GM21717 (cell line): Measurements from ENCODE around the gene THAP7.
A peak's percentile ranks its signal among the peaks of the same experiment; 100 is the strongest.

Experiments
- ATAC-seq: cut with Tn5 transposase; IDR thresholded peaks from one replicate; pipeline ENCODE4 v1.9.1; 2021; ENCODE audit warnings: mild to moderate bottlenecking, moderate library complexity; ENCODE audit not compliant: unreplicated experiment

Gene THAP7

DNA sequence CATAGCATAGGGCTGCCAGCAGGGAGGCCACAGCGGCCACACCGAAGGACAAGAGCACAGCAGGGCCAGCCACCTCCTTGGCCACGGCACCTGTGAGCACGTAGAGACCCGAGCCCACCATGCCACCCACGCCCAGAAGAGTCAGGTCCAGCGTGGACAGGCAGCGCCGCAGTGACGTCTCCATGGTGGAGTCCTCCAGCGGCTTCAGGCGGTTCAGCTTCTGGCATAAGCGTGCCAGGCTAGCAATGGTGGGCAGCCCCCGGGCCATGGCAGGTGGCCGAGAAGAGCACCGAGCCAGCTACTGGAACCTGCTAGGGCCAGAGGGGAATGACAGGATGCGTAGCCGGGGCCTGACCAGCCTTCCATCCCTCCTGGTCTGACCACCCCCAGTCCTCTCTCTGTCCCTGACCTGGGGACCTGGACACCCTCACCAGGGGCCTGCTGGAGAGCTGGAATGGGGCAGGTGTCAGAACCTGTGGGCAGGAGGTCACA lies 29.7 kb upstream of the THAP7 start:
- no peak for ATAC-seq

DNA sequence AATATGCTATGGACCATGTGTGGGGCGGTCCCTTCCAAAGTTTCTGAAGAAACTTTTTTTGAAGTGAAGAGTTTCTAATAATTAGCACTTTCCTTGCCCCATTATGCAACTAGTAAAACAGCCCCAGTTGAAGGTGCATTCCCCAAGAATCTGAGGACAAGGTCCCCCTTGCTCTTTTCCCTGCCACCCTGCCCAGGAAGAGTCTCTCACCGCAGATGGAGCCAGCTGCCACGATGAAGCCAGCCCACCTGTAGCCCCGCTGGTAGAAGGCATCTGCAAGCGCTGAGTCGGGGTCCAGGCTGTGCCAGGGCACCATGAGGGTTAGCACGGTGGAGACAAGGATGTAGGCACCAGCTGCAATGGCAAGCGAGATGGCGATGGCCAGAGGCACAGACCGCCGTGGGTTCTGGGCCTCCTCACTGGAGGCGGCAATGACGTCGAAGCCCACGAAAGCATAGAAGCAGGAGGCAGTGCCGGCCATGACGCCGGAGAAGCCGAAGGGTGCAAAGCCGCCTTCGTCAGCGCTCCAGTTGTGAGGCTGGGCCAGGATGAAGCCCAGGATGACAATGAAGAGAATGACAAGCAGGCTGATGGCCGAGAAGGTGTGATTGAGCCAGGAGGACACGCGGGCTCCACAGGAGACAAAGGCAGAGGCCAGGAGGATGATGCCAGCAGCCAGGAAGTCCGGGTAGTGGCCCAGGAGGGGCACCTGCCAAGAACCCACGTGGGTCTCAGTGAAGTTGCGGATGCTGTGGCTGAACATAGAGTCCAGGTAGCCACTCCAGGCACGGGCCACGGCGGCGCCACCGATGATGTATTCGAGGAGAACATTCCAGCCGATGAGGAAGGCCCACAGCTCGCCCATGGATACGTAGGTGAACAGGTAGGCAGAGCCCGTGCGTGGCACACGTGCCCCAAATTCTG lies 29.0 kb upstream of the THAP7 start:
- ATAC-seq, result no peak

DNA sequence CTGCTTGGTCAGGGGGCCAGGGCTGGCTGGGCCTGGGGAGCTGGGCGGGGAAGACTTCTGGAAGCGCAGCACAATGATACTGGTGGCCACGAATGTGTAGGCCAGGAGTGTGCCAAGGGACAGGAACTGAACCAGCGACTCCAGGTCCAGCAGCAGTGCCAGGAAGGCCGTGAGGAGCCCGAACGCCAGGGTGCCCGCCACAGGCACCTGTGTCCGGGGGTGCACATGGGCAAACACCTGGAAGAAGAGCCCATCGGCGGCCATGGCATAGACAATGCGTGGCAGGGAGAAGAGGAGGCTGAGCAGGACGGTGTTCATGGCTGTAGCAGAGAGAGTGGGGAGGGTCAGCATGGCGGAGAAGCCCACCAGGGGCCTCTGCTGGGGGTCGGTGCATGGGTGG lies 28.1 kb upstream of the THAP7 start:
- ATAC-seq, result no peak

GRCh38 chr22:21029486-21030025 lies 27.6 kb upstream of the THAP7 start:
- no peak for ATAC-seq

DNA sequence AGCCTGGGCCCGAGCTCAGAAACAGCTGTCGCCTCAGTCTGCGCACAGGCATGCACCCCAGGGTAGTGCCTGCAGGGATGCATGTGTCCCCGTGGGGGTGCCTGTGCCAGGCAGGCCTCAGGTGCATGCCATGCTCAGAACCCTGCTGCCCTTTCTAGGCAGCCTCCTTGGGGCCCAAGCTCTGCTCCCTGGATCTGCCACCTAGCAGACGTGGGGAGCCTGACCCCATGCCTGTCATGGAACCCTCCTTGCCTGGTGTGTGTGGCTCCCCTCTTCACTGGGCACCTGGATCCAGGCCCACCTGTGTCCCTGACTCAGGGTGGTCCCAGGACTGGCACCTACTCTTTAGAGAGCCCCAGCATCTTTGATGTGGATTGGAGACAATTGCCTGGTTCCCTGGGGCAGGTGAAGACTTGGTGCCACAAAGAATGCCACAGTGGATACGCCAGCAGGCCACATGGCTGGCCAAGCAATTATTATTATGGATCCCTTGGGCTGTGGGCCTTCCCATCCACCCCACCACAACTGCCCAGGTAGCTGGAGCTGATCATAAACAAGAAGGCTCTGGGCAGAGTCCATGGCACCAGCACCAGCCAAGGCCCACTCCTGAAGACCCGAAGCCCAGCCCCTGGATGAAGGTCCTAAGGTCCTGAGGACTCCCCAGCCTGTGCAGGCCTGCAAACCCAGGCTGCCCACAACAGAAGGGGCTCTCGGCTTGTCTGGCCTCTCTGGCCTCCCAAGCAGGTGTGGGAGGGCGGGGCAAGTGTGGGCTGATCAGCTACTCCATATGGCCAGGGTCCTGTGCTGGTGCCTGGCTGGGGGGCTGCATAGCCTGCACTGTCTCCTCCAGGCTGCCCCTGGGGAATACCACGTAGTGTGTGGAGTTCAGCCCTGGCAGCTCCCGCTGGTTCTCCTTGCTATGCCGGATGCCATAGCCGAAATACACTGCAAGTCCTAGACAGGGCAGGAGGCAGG lies 26.6 kb upstream of the THAP7 start:
- ATAC-seq, result no peak

- no peak for ATAC-seq
These were observed 25.1 kb upstream of the THAP7 start for GRCh38 chr22:21026783-21027692.

DNA sequence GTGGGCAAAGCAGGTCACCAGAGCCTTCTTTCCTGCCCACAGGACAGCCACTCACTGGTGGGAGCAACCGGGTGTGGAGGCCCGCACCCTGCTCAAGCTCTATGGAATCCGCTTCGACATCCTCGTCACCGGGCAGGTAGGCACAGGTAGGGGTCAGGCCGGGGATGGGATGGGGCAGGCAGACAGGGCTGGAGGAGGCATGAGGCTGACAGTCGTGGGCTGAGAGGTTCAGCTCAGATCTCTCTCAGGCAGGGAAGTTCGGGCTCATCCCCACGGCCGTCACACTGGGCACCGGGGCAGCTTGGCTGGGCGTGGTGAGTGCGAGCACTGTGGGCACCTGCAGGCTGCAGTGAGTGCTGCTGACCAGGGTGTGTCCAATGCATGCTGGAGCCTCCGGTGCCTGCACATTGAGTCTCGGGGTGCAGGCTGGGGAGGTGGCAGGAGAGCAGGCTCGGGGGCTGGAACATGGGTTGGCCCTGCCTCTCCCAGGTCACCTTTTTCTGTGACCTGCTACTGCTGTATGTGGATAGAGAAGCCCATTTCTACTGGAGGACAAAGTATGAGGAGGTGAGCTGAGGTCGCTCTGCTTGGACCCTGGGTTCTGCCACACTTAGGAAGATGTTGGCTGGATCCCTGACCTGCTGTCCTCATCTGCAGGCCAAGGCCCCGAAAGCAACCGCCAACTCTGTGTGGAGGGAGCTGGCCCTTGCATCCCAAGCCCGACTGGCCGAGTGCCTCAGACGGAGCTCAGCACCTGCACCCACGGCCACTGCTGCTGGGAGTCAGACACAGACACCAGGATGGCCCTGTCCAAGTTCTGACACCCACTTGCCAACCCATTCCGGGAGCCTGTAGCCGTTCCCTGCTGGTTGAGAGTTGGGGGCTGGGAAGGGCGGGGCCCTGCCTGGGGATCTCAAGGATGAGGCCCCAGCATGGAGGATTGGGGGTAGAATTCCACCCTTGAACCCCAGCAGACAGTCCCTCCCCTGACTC lies 24.1 kb upstream of the THAP7 start:
- ATAC-seq, result no peak

- ATAC-seq, result no peak
These were observed 23.3 kb upstream of the THAP7 start for GRCh38 chr22:21025266-21025665.

DNA sequence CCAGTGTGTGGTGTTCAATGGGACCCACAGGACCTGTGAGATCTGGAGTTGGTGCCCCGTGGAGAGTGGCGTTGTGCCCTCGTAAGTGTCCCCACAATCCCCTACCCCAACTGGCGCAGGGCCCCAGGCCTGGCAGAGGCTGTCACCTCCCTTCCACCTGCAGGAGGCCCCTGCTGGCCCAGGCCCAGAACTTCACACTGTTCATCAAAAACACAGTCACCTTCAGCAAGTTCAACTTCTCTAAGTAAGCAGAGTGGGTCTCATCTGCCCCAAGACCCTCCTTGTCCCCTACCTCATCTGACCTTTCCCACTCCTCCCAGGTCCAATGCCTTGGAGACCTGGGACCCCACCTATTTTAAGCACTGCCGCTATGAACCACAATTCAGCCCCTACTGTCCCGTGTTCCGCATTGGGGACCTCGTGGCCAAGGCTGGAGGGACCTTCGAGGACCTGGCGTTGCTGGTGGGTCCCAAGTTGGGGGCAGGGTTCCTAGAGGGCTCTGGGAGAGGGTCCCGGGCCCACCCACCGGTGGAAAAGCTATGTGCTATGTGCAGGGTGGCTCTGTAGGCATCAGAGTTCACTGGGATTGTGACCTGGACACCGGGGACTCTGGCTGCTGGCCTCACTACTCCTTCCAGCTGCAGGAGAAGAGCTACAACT lies 21.2 kb upstream of the THAP7 start:
- ATAC-seq, result no peak

- ATAC-seq, result no peak
These were observed 20.6 kb upstream of the THAP7 start for GRCh38 chr22:21022507-21022906.

GRCh38 chr22:21020802-21021429 lies 19.0 kb upstream of the THAP7 start:
- no peak for ATAC-seq

- no peak for ATAC-seq
These were observed 16.4 kb upstream of the THAP7 start for GRCh38 chr22:21018314-21018713.

GRCh38 chr22:21016644-21017420 lies 14.9 kb upstream of the THAP7 start:
- ATAC-seq, result no peak

- ATAC-seq, result no peak
These were observed 13.6 kb upstream of the THAP7 start for GRCh38 chr22:21015466-21016006.

GRCh38 chr22:21014726-21015465 lies 13.0 kb upstream of the THAP7 start, which contains the start of gene P2RX6:
Gene P2RX6 (plus strand): TSS chr22:21015165. CDS start chr22:21015175, 10 bp downstream.
- ATAC-seq, result no peak

GRCh38 chr22:21014202-21014725 lies 12.3 kb upstream of the THAP7 start:
- peak; percentile 72 for ATAC-seq
